Transverse colon (tissue), 4 donors: Measurements from ENCODE around the gene PTPN2. TPM values are rescaled to one million over a fixed set of nuclear protein-coding genes. Genes with fewer than 3 reads are reported as not detected.

Experiments
- DNase-seq: peaks from one replicate; pipeline ENCODE4 v3.0.0-alpha.2; 2019
- H3K27ac ChIP-seq, 4 donors: fragments of 200-600 bp; sonication (generic); 2 replicates each; pipeline ENCODE4 v1.5.1; 2016 to 2018; ENCODE audit warnings: inconsistent platforms in 4 of 4
- H3K27me3 ChIP-seq: fragments of 200-600 bp; sonication (generic); 2 replicates; pipeline ENCODE4 v1.5.1; 2017; ENCODE audit warnings: inconsistent platforms
- H3K36me3 ChIP-seq, 4 donors: fragments of 200-600 bp; sonication (generic); 2 replicates each; pipeline ENCODE4 v1.5.1; 2017 to 2019; ENCODE audit warnings: inconsistent platforms in 4 of 4
- H3K4me1 ChIP-seq, 4 donors: fragments of 200-600 bp; sonication (generic); 2 replicates each; pipeline ENCODE4 v1.5.1; 2017 to 2020; ENCODE audit warnings: inconsistent platforms in 4 of 4
- H3K4me3 ChIP-seq, 4 donors: fragments of 200-600 bp; sonication (generic); 1 replicate in 1 of 4; 2 replicates in 3 of 4; pipeline versions ENCODE4 v1.5.1 to v1.6.1; 2017 to 2019; ENCODE audit warnings: inconsistent platforms in 4 of 4
- H3K9me3 ChIP-seq, 2 donors: fragments of 200-600 bp; sonication (generic); 2 replicates each; pipeline ENCODE4 v1.5.1; 2017 to 2019; ENCODE audit warnings: inconsistent platforms in 2 of 2
- EP300 ChIP-seq: sonication (generic); formaldehyde crosslinking; IDR thresholded peaks from one replicate; pipeline ENCODE4 v1.6.1; 2017; ENCODE audit warnings: antibody characterized with exemption, low read depth
- POLR2A ChIP-seq: fragments of 450-650 bp; IDR thresholded peaks from one replicate; pipeline ENCODE4 v1.6.1; 2016; ENCODE audit warnings: antibody characterized with exemption, mild to moderate bottlenecking, moderate library complexity
- POLR2AphosphoS5 ChIP-seq, 3 donors: sonication (generic); formaldehyde crosslinking; IDR thresholded peaks; one replicate each; pipeline ENCODE4 v1.6.1; 2016; ENCODE audit warnings: antibody characterized with exemption in 3 of 3
- WGBS, 2 donors: methylation state at CpG; one replicate each; pipeline ENCODE4 v1.1.5; 2018; ENCODE audit warnings: low coverage in 1 of 2; 5-methylcytosine and 5-hydroxymethylcytosine counted together
- in situ Hi-C, 4 donors: fragments of 200-750 bp; cut with MboI; loops; one replicate each; pipeline versions ENCODE4 v1.15.0 to v1.15.1; 2017; ENCODE audit warnings: low sequenced_read_pairs in 3 of 4, low pct_ligation_motif_present in 1 of 4, low pct_unique_long_range_greater_than_20kb in 1 of 4
- intact Hi-C: fragments of 100-400 bp; cut with DNase I; formaldehyde crosslinking; loops from one replicate; pipeline ENCODE4 v1.15.1; 2023; ENCODE audit warnings: low total_unique reads
- total RNA-seq, 4 donors: library from RNA; depleted of rRNA; stranded (reverse); fragments of >200 nt; gene quantifications; one replicate each; pipeline ENCODE4 v1.1.0, GENCODE V29; 2016
- TF ChIP-seq, protein P1 (sequence below), 5 experiments: fragments of 200-600 bp in 3 of 5; fragments of 450-650 bp in 2 of 5; sonication (generic) in 3 of 5; IDR thresholded peaks; 1 replicate in 2 of 5; 2 replicates in 3 of 5; pipeline ENCODE4 v1.5.1; 2016 to 2017; ENCODE audit warnings: antibody characterized with exemption in 5 of 5, inconsistent platforms in 3 of 5, mild to moderate bottlenecking in 2 of 5, moderate library complexity in 1 of 5

PTPN2 gene
- 10 to 100 TPM; 10.5 to 65.7 (median 46.1) TPM for total RNA-seq

DNA sequence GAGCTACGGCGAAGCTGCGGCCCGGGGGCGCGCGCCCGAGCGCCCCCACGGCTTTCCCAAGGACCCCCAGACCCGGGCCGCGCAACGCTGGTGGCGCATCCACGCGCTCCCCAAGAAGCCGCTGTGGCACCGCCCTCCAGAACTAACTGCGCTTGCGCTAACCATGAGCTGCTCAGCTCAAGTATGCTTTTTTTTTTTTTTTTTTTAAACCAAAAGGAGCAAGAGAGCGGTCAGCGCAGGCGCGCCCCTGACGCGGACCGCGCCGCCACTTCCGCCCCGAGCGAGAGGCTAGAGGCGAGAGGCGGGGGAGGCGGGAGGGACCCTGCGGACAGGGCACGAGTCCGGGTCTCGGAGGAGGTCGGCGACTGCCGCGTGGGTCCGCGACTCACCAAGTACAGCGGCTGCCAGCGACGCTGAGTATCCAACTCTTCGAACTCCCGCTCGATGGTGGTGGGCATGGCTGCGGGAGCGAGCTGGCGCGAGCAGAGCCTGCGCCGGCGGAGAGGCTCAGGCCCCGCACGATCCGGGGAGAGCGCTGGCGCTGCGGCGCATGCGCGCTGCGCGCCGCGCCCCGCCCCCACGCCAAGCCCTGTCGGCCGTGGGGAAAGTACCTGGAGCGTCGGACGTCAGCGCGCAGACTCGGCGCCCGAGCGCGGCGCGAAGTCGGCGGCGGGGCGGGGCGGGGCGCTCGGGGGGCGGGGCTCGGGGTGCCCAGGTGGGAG, at the start of gene PTPN2:
Gene PTPN2, minus strand, starts transcription at position 554 of the 722 bp plus-strand sequence. Its CDS starts 96 bp downstream, at position 458.
- no peaks in the 10 kb centered on the region for H3K9me3 ChIP-seq
- intact Hi-C loops, result loop anchor here (10.0 kb wide), 1 partner anchor 841 kb away; the partner anchor contains the start of genes FAM210A and RNMT
- in situ Hi-C loops, result loop anchor here in 1 of 4 donors (10.0 kb wide), 1 partner anchor 49 kb away; no protein-coding TSS in a partner anchor
- DNase-seq, result peak; percentile 95
- H3K27ac ChIP-seq, result peak within 1 kb of the TSS; percentile 97 to 100 (median 99)
- TF ChIP-seq POLR2A (peak; percentile 96), POLR2AphosphoS5 (IDR thresholded peaks at IDR 0.05) (peak; percentile 82 to 97 (median 96))
- TF ChIP-seq, protein P1, sequence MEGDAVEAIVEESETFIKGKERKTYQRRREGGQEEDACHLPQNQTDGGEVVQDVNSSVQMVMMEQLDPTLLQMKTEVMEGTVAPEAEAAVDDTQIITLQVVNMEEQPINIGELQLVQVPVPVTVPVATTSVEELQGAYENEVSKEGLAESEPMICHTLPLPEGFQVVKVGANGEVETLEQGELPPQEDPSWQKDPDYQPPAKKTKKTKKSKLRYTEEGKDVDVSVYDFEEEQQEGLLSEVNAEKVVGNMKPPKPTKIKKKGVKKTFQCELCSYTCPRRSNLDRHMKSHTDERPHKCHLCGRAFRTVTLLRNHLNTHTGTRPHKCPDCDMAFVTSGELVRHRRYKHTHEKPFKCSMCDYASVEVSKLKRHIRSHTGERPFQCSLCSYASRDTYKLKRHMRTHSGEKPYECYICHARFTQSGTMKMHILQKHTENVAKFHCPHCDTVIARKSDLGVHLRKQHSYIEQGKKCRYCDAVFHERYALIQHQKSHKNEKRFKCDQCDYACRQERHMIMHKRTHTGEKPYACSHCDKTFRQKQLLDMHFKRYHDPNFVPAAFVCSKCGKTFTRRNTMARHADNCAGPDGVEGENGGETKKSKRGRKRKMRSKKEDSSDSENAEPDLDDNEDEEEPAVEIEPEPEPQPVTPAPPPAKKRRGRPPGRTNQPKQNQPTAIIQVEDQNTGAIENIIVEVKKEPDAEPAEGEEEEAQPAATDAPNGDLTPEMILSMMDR (IDR thresholded peaks at IDR 0.05), result no peak
- H3K36me3 ChIP-seq, result no peaks in the 10 kb centered on the region
- WGBS, 2 donors, result 1 to 3% methylated on average over 18 to 54 of the region's 97 CpGs
- peak within 1 kb of the TSS; percentile 73 to 94 (median 88) for H3K4me3 ChIP-seq
- no peaks in the 10 kb centered on the region for H3K27me3 ChIP-seq
- H3K4me1 ChIP-seq, result peaks cover 0 to 41% (median 17%) of the 10 kb centered on the region in 4 donors

- in situ Hi-C loops (loop anchor here (10.0 to 25.0 kb wide), 3 partner anchors 189 to 546 kb away; partner anchors contain the start of gene AFG3L2 (in 4 of the 4)), intact Hi-C loops (loop anchor here (2.0 kb wide), 1 partner anchor 203 kb away; no protein-coding TSS in a partner anchor)
- H3K27me3 ChIP-seq, result no peaks in the 10 kb centered on the region
- TF ChIP-seq POLR2A (no peak), EP300 (no peak), POLR2AphosphoS5 (IDR thresholded peaks at IDR 0.05) (no peak)
- TF ChIP-seq, protein P1 (IDR thresholded peaks at IDR 0.05), result no peak
- H3K4me3 ChIP-seq, result no peak overlapping the region
- no peak for DNase-seq
- peaks cover 0 to 6% (median 1%) of the 10 kb centered on the region in 4 donors for H3K4me1 ChIP-seq
- H3K27ac ChIP-seq, result no peak overlapping the region
- H3K36me3 ChIP-seq, result no peaks in the 10 kb centered on the region
- H3K9me3 ChIP-seq, result no peaks in the 10 kb centered on the region
Observed at GRCh38 chr18:12933327-12933726, 49.3 kb upstream of the PTPN2 start.

GRCh38 chr18:12930908-12931307, 46.9 kb upstream of the PTPN2 start:
- H3K27me3 ChIP-seq, result no peaks in the 10 kb centered on the region
- H3K9me3 ChIP-seq, result no peaks in the 10 kb centered on the region
- in situ Hi-C loops, result loop anchor here (10.0 to 25.0 kb wide), 3 partner anchors 186 to 544 kb away; partner anchors contain the start of gene AFG3L2 (in 4 of the 4)
- no peak overlapping the region for H3K4me3 ChIP-seq
- H3K36me3 ChIP-seq, result no peaks in the 10 kb centered on the region
- no peak for TF ChIP-seq POLR2AphosphoS5 (IDR thresholded peaks at IDR 0.05)
- TF ChIP-seq EP300, result no peak
- TF ChIP-seq, protein P1 (IDR thresholded peaks at IDR 0.05), result no peak
- no peak for TF ChIP-seq POLR2A
- no peak overlapping the region for H3K27ac ChIP-seq
- 71 to 74% methylated on average over 1 to 3 of the region's 3 CpGs for WGBS, 2 donors
- H3K4me1 ChIP-seq, result peaks cover 0 to 6% (median 1%) of the 10 kb centered on the region in 4 donors
- intact Hi-C loops, result no loop called here
- DNase-seq, result no peak

- H3K4me1 ChIP-seq, result peaks cover 0 to 6% (median 1%) of the 10 kb centered on the region in 4 donors
- intact Hi-C loops, result no loop called here
- in situ Hi-C loops, result loop anchor here (10.0 to 25.0 kb wide), 3 partner anchors 186 to 543 kb away; partner anchors contain the start of gene AFG3L2 (in 4 of the 4)
- H3K36me3 ChIP-seq, result no peaks in the 10 kb centered on the region
- no peaks in the 10 kb centered on the region for H3K9me3 ChIP-seq
- 89 to 92% methylated on average over 3 of the region's 3 CpGs for WGBS, 2 donors
- H3K27me3 ChIP-seq, result no peaks in the 10 kb centered on the region
- TF ChIP-seq POLR2AphosphoS5 (IDR thresholded peaks at IDR 0.05), result no peak
- no peak for TF ChIP-seq EP300
- TF ChIP-seq, protein P1 (IDR thresholded peaks at IDR 0.05), result no peak
- TF ChIP-seq POLR2A, result no peak
- no peak overlapping the region for H3K4me3 ChIP-seq
- DNase-seq, result no peak
- no peak overlapping the region for H3K27ac ChIP-seq
Observed at GRCh38 chr18:12930376-12930775, 46.3 kb upstream of the PTPN2 start.
